ENCODE results near the gene MAST4.

MAST4 gene

GRCh38 chr5:67045816-67046740 is 449.9 kb downstream of the MAST4 start:
- DNase-seq (ENCODE audit: low spot score), result no peak

- DNase-seq (ENCODE audit: low spot score), result no peak
Measured at GRCh38 chr5:67047160-67047559, 451.0 kb downstream of the MAST4 start.

GRCh38 chr5:67047616-67048015 is 451.4 kb downstream of the MAST4 start:
- no peak for DNase-seq (ENCODE audit: low spot score)

GRCh38 chr5:67050125-67050524 is 453.9 kb downstream of the MAST4 start:
- no peak for DNase-seq (ENCODE audit: low spot score)

GRCh38 chr5:67050635-67051034 is 454.4 kb downstream of the MAST4 start:
- no peak for DNase-seq (ENCODE audit: low spot score)

GRCh38 chr5:67051164-67051563 is 455.0 kb downstream of the MAST4 start:
- DNase-seq (ENCODE audit: low spot score), result no peak

GRCh38 chr5:67052034-67052433 is 455.8 kb downstream of the MAST4 start:
- DNase-seq (ENCODE audit: low spot score), result no peak

GRCh38 chr5:67053229-67053628 is 457.0 kb downstream of the MAST4 start:
- DNase-seq (ENCODE audit: low spot score), result no peak

GRCh38 chr5:67058998-67059743 is 463.0 kb downstream of the MAST4 start:
- no peak for DNase-seq (ENCODE audit: low spot score)

GRCh38 chr5:67059744-67060490 is 463.7 kb downstream of the MAST4 start:
- no peak for DNase-seq (ENCODE audit: low spot score)

GRCh38 chr5:67061511-67061910 is 465.3 kb downstream of the MAST4 start:
- no peak for DNase-seq (ENCODE audit: low spot score)

GRCh38 chr5:67063055-67063454 is 466.9 kb downstream of the MAST4 start:
- DNase-seq (ENCODE audit: low spot score), result no peak

- no peak for DNase-seq (ENCODE audit: low spot score)
Measured at GRCh38 chr5:67063791-67064190, 467.6 kb downstream of the MAST4 start.

- DNase-seq (ENCODE audit: low spot score), result no peak
Measured at GRCh38 chr5:67065237-67065636, 469.0 kb downstream of the MAST4 start.

GRCh38 chr5:67065696-67066095 is 469.5 kb downstream of the MAST4 start:
- DNase-seq (ENCODE audit: low spot score), result no peak

GRCh38 chr5:67066815-67067214 is 470.6 kb downstream of the MAST4 start:
- no peak for DNase-seq (ENCODE audit: low spot score)

GRCh38 chr5:67073045-67073680 is 477.0 kb downstream of the MAST4 start:
- no peak for DNase-seq (ENCODE audit: low spot score)

GRCh38 chr5:67077296-67077695 is 481.1 kb downstream of the MAST4 start:
- DNase-seq (ENCODE audit: low spot score), result no peak

GRCh38 chr5:67081261-67081660 is 485.1 kb downstream of the MAST4 start:
- no peak for DNase-seq (ENCODE audit: low spot score)

GRCh38 chr5:67082941-67083340 is 486.7 kb downstream of the MAST4 start:
- DNase-seq (ENCODE audit: low spot score), result no peak

- no peak for DNase-seq (ENCODE audit: low spot score)
Measured at GRCh38 chr5:67085616-67086015, 489.4 kb downstream of the MAST4 start.

GRCh38 chr5:67089200-67089725 is 493.1 kb downstream of the MAST4 start:
- DNase-seq (ENCODE audit: low spot score), result no peak

All from hematopoietic multipotent progenitor cell treated with erythropoietin and hydrocortisone succinate and interleukin-3 and kit ligand, for 15 days (in vitro differentiated cells).